Measurements from ENCODE around the gene TMEM11. TPM values are rescaled to one million over a fixed set of nuclear protein-coding genes. Genes with fewer than 3 reads are reported as not detected.

The TMEM11 gene
- total and polyA plus RNA-seq, 7 donors, result 52.9 to 159 (median 78.4) TPM

DNA sequence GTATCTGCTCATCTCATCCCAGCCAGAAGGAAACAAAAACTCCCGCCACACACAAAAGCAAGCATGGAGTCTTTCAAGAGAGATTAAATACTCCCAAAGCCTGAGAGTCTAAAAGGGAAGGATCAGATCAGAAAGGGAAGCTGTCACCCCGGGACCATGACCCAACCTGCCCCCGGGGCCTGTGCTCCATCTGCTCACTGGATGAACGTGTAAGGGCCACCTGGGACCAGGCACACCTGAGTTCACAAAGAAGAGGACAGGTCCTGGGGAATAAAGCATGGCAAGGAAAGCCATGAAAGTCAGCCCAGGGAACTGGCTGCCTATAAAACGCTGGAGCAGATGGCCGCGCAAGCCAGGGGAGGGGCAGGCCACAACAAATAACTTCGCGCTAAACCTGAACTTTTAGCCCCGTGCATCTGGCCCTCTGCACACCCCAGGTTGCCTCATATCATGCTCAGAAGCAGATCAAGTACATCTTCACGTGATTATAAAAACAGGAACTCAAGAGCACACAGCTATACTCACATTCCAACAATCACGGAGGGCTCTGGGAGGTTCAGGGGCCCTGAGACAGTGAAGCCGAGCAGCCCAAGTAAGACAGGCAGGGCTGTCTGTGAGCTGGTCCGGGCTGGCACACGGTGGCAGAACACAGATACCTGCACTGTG, 3.4 kb downstream of the TMEM11 start:
- 47 to 67% (median 51%) methylated on average over 15 of the region's 15 CpGs for WGBS, 3 donors
- ATAC-seq, result no peak
- Histone ChIP-seq H3K36me3 (ENCODE audit: insufficient read depth in 1 of 2, low read depth in 1 of 2) (peaks cover 0 to 6% of the 10 kb centered on the region in 2 donors), H3K27ac (peak overlapping the region; percentile 99), H3K4me3 (peak overlapping the region; percentile 97), H3K27me3 (ENCODE audit: insufficient read depth in 3 of 3, low read length in 2 of 3) (no peaks in the 10 kb centered on the region), H3K4me1 (peaks cover 71% of the 10 kb centered on the region), H3K9me3 (no peaks in the 10 kb centered on the region)
- no peak for DNase-seq
- intact Hi-C loops (cut with DNase I), result loop anchor here (5.0 kb wide), 5 partner anchors 38 to 168 kb away; partner anchors contain the start of genes DHRS7B (in 2 of the 2) and USP22 (in 1 of the 2)
- TF ChIP-seq CTCF (IDR thresholded peaks at IDR 0.05), result no peak

DNA sequence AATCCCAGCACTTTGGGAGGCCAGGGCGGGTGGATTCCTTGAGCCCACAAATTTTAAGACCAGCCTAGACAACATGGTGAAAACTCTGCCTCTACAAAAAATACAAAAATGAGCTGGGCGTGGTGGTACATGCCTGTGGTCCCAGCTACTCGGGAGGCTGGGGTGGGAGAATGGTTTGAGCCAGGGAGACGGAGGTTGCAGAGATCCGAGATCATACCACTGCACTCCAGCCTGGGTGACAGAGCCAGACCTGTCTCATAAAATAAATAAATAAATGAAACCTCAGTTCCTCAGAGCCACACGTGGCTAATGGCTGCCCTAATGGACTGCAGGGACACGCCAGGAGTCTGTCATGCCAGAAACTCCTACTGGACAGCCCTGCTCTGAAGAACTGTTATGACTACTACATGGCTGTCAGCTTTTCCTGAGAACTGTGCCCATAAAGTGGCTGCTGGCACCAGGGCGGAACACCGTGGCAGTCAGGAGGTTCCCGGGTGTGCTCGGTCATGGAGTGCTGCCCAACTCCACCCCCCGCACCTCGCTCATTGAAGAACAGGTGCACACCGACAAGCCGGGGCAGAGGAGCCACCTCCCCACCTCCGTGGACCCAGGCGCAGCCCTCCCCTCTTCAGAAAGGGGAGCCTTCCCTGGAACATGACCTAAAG, 4.3 kb downstream of the TMEM11 start:
- H3K4me1 ChIP-seq, result peaks cover 75% of the 10 kb centered on the region
- 37 to 42% (median 37%) methylated on average over 17 of the region's 17 CpGs for WGBS, 3 donors

GRCh38 chr17:21208352-21208751, 5.6 kb downstream of the TMEM11 start:
- intact Hi-C loops (cut with DNase I), result loop anchor here in 1 of 2 donors (2.0 kb wide), 1 partner anchor 40 kb away; no protein-coding TSS in a partner anchor
- Histone ChIP-seq H3K36me3 (ENCODE audit: insufficient read depth in 1 of 2, low read depth in 1 of 2) (peaks cover 0 to 6% of the 10 kb centered on the region in 2 donors), H3K4me3 (no peak overlapping the region)

More for the DNA sequence above, 4.3 kb downstream of the TMEM11 start:
- intact Hi-C loops (cut with DNase I), result loop anchor here (2.0 to 5.0 kb wide), 6 partner anchors 37 to 167 kb away; partner anchors contain the start of genes DHRS7B (in 2 of the 2) and USP22 (in 1 of the 2)
- H3K27ac ChIP-seq, result peak overlapping the region; percentile 99
- peaks cover 0 to 6% of the 10 kb centered on the region in 2 donors for H3K36me3 ChIP-seq (ENCODE audit: insufficient read depth in 1 of 2, low read depth in 1 of 2)
- no peaks in the 10 kb centered on the region for H3K9me3 ChIP-seq
- H3K4me3 ChIP-seq, result peak overlapping the region; percentile 44
- no peak for TF ChIP-seq CTCF (IDR thresholded peaks at IDR 0.05)
- peak; percentile 61 to 89 for DNase-seq
- ATAC-seq, result peak; percentile 38 to 59 (median 54)
- no peaks in the 10 kb centered on the region for H3K27me3 ChIP-seq (ENCODE audit: insufficient read depth in 3 of 3, low read length in 2 of 3)

DNA sequence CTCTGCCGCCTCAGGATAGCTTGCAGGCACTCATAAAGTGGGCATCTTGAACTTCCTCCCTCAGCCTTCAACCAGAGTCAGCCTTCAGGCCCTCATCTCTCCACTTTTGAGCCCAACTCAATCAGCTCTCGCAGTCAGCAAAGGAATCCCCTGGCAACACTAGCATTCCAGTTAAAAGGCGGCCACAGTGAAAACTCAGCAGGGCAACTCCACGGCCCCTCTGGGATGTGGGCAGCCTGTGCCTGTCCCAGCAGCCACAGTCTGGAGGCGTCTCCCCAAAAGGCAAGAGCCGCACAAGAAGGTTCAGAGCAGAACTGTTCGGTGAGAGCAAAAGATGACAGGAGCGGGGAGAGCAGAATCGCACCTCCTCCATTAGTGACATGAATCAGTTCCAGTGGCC, 9.0 kb downstream of the TMEM11 start:
- no peaks in the 10 kb centered on the region for H3K36me3 ChIP-seq (ENCODE audit: insufficient read depth in 1 of 2, low read depth in 1 of 2)

More at GRCh38 chr17:21208352-21208751, 5.6 kb downstream of the TMEM11 start:
- Histone ChIP-seq H3K27me3 (ENCODE audit: insufficient read depth in 3 of 3, low read length in 2 of 3) (no peaks in the 10 kb centered on the region), H3K4me1 (peaks cover 88% of the 10 kb centered on the region), H3K27ac (peak overlapping the region; percentile 99), H3K9me3 (no peaks in the 10 kb centered on the region)
- 43 to 62% (median 45%) methylated on average over 7 of the region's 7 CpGs for WGBS, 3 donors
- DNase-seq (no peak), ATAC-seq (no peak)
- no peak for TF ChIP-seq CTCF (IDR thresholded peaks at IDR 0.05)

More for the DNA sequence above, 9.0 kb downstream of the TMEM11 start:
- no peaks in the 10 kb centered on the region for H3K27me3 ChIP-seq (ENCODE audit: insufficient read depth in 3 of 3, low read length in 2 of 3)
- H3K9me3 ChIP-seq, result no peaks in the 10 kb centered on the region
- no peak overlapping the region for H3K4me3 ChIP-seq
- ATAC-seq (peak in 1 of 4 donors; percentile 11), DNase-seq (no peak)
- peaks cover 89% of the 10 kb centered on the region for H3K4me1 ChIP-seq
- no peak for TF ChIP-seq CTCF (IDR thresholded peaks at IDR 0.05)
- intact Hi-C loops (cut with DNase I), result no loop called here
- H3K27ac ChIP-seq, result peak overlapping the region; percentile 62
- 28 to 61% (median 40%) methylated on average over 9 of the region's 9 CpGs for WGBS, 3 donors
